Colon (tissue), 2 donors: ENCODE results near the gene AFAP1L2.
"Not testable (repeated sequence)": the region's sequence is repeated elsewhere in the genome, so short reads cannot be mapped to it uniquely, and the experiment has no call there.

Experiments
- FAIRE-seq: peaks from 2 replicates; lab custom pipeline; 2012; peaks lifted over from hg19 to GRCh38; lab: Jason Lieb, UNC
- donor health status: control.
- donor health status: control.

Gene AFAP1L2

GRCh38 chr10:114359953-114360345, 44.4 kb downstream of the AFAP1L2 start:
- no peak for FAIRE-seq

GRCh38 chr10:114359041-114359952, 45.0 kb downstream of the AFAP1L2 start:
- no peak for FAIRE-seq

DNA sequence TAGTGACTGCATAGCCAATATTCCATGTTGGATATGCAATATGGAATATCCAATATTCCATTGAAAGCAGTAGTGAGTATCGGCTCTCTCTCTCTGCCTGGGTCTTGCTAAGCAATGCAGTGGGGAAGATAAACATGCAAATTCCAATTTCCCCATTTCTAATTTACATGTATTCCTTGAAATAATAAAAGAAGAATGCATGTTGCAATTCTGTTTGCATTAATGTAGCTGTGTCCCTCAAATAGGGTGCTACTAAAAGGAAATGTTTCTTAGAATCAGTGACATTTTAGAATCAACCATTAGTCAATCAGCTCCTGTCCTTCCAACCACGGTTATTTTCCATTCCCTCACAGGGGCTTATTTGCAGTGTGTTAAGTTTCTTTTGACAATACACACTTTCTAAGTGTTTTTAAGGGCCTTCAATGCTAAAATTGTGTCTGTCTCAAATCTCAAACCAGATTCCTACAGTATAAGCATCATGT, 46.7 kb downstream of the AFAP1L2 start:
- FAIRE-seq = no peak

- no peak for FAIRE-seq
Observed at GRCh38 chr10:114356751-114357514, 47.4 kb downstream of the AFAP1L2 start.

DNA sequence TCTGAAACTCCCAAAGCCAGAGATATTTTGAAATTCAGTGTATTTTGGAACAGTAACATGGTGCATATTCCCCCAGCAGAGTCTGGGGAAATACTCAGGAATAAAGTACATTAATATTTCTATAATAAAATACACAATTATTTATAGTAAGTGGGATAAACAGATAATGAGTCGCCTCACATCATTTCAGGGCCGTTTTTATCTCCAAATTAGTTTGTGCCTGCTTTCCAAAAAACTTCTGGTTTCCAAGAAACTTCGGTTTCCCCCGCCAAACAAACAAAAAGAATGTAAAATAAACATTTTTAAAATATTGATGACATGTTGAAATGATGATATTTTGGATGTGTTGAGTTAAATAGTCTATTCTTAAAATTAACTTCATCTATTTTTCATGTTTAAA, 48.2 kb downstream of the AFAP1L2 start:
- peak; percentile 49 for FAIRE-seq

DNA sequence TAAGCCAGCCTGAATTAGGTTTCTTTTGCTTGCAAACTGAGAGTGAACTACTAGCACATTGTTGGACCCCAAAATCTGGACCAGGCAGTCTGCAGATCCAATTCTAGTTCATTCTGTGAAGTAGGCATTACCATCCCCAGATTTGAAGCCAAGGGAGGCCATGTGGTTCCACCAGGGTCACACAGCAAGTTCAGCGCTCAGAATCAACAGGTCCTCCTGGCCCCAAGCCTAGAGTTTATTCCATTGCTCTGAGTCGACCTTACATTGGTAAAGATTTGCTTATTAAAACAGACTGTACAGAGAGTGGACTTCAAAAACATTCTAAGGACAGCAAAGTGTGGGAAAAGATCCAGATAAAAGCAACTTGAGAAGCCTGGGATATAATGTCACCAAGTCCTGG, 50.9 kb downstream of the AFAP1L2 start:
- FAIRE-seq = no peak

- FAIRE-seq = no peak
Observed at GRCh38 chr10:114352653-114353298, 51.5 kb downstream of the AFAP1L2 start.

- no peak for FAIRE-seq
Observed at GRCh38 chr10:114350751-114351150, 53.6 kb downstream of the AFAP1L2 start.

DNA sequence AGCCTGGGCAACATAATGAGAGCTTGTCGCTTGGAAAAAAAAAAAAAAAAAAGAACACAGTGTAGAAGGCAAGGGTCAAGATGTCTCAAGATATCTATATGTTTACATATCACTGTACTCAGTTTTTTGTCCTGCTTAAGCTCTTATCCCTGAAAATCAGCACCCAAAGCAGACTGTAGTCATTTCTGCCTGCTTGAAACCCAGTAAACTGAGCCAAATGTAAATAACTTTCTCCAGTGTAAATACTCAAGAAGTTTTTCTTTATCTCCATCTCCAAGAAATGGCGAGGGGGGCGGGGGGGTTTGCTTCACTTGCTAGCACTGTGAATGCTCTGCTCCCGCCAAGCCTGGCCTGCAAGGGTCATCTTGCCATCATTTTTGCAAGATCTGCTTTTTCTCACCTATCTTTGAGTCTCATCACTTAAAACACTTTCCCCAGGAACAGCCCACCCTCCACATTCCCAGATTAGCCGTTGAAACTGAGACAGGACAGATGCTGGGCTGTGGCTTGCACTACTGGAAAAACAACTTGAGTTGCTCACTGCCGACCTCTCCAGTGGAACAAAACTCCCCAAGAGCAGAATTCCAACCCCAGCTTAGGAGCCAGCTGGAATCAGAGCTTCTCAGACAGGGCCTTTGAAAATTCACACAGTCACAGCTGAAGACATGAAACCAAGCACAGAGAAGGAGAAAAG, 54.6 kb downstream of the AFAP1L2 start:
- no peak for FAIRE-seq

- not testable (repeated sequence) for FAIRE-seq
Observed at GRCh38 chr10:114349071-114349470, 55.2 kb downstream of the AFAP1L2 start.

DNA sequence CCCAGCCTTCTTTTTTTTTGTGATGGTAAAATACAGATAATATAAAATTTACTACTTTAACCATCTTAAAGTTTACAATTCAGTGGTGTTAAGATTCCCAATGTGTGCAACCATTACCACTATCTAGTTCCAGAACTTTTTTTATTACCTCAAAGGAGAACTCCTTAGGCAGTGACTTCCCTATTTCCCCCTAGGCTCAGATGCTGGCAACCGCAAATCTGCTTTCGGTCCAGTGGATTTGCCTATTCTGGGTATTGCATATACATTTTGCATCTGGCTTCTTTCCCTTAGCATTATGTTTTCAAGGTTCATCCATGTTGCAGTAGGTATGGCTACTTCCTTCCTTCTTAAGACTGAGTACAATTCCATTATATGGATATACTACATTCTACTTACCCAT, 56.5 kb downstream of the AFAP1L2 start:
- no peak for FAIRE-seq

GRCh38 chr10:114347241-114347640, 57.1 kb downstream of the AFAP1L2 start:
- no peak for FAIRE-seq

GRCh38 chr10:114346176-114347031, 57.9 kb downstream of the AFAP1L2 start:
- no peak for FAIRE-seq

DNA sequence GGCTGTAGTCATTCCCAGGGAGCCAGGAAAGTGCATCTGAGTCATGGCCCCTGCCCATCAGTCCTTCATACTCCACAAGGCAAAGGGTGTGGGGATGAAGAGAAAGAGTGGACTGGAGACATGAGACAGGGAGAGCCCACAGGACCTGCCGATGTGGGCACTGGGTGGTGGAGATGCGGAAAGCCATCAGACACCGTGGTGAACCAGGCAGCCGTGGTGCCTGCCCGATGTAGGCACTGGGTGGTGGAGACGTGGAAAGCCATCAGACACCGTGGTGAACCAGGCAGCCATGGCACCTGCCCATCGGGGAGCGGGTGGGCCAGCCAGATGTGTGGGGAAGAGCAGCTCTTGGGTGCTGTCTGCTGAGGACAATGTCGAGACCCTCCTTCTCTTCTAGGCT, 58.6 kb downstream of the AFAP1L2 start:
- FAIRE-seq = no peak

DNA sequence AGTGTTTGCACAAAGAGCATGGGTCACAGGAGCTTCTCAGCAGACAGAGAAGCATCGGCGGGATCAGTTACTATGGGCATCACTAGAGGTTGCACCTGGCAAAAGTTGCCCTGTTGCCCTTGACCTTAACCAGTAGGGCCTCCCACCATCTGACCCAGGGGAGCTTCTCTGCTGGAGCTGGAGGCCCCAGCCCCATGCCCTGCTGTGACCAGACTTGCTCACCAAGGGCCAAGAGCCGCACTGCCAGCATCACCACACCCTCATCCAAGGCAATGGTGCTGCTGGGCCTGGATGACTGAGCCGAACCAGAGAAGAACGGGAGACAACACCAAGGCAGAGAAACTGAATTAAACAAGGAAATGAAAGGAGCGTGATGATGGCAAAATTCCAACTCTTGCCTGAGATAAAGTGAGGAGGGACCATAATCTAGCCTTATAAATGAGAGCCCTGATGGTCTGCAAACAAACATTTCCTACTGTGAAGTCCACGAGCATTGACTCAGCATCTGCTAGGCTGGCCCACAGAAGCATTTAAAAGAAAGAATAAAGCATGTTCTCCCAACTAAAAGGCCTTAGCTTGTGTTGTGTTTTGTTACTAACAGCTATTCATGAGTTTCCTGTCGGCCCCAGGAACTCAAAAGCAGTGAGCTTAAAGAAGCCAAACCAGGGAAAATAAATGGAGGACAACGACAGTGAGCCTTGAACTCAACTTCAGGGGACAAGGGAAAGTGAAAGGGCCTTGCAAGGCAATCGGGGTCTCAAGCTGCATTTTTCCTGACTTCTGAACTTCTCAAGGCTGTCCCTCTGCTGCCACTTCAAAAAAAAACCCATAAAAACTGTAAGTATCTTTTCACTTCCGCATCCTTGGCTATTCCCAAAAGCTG, 60.4 kb downstream of the AFAP1L2 start:
- FAIRE-seq = no peak

- FAIRE-seq = no peak
Observed at GRCh38 chr10:114342976-114343375, 61.3 kb downstream of the AFAP1L2 start.

DNA sequence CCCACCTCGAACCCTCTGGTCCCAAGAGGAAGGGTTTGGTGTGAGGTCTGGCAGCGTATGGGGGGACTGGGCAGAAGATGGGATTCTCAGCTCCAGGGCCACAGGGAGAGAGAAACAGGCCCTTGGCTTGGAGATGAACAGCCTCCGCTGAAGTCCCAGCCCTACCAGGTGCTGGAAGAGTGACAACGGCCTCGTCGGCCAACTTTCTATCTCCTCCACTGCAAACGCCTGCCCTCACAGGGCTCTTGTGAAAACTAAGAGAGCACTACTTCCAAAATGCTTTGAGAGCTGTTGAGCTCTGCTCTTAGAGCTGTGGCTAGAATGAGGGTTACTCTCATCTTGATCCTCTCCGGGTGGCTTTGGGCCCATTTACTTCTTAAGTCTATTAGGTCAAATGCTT, 63.5 kb downstream of the AFAP1L2 start:
- FAIRE-seq = no peak

- FAIRE-seq = no peak
Observed at GRCh38 chr10:114337510-114338462, 66.5 kb downstream of the AFAP1L2 start.
